Measurements from ENCODE around the gene PRSS1. TPM values are rescaled to one million over a fixed set of nuclear protein-coding genes. Genes with fewer than 3 reads are reported as not detected.

The PRSS1 gene
- total RNA-seq, 1 donor from 2014 or later: 118 TPM

DNA sequence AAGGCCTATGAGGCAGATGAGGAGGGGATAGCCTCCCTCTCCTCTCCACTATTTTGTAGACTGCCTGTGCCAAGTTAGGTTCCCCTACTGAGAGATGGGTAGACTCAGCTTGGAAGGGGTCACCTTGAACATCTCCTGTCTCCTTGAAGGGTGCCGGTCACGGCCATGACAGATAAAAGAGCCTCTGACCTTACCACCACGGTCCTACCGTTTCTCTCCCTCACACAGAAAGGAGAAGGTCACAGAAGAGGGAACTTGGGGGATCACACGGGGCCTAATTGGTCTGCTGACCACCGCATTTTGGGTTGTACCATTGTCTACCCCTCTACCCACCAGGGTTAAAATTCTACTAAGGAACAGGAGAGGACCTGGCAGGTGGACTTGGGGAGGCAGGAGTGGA, 38.5 kb downstream of the PRSS1 start:
- Mint-ChIP-seq H3K4me3 (no peak overlapping the region), H3K27ac (no peak overlapping the region), H3K9me3 (no peaks in the 10 kb centered on the region), H3K36me3 (no peaks in the 10 kb centered on the region), H3K4me1 (ENCODE audit: unreplicated experiment) (peaks cover 6% of the 10 kb centered on the region), H3K27me3 (peaks cover 43% of the 10 kb centered on the region)
- TF ChIP-seq, protein P1, sequence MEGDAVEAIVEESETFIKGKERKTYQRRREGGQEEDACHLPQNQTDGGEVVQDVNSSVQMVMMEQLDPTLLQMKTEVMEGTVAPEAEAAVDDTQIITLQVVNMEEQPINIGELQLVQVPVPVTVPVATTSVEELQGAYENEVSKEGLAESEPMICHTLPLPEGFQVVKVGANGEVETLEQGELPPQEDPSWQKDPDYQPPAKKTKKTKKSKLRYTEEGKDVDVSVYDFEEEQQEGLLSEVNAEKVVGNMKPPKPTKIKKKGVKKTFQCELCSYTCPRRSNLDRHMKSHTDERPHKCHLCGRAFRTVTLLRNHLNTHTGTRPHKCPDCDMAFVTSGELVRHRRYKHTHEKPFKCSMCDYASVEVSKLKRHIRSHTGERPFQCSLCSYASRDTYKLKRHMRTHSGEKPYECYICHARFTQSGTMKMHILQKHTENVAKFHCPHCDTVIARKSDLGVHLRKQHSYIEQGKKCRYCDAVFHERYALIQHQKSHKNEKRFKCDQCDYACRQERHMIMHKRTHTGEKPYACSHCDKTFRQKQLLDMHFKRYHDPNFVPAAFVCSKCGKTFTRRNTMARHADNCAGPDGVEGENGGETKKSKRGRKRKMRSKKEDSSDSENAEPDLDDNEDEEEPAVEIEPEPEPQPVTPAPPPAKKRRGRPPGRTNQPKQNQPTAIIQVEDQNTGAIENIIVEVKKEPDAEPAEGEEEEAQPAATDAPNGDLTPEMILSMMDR (conservative IDR thresholded peaks at IDR 0.05): no peak
- no peak for DNase-seq (ENCODE audit: extremely low spot score, unreplicated experiment)

DNA sequence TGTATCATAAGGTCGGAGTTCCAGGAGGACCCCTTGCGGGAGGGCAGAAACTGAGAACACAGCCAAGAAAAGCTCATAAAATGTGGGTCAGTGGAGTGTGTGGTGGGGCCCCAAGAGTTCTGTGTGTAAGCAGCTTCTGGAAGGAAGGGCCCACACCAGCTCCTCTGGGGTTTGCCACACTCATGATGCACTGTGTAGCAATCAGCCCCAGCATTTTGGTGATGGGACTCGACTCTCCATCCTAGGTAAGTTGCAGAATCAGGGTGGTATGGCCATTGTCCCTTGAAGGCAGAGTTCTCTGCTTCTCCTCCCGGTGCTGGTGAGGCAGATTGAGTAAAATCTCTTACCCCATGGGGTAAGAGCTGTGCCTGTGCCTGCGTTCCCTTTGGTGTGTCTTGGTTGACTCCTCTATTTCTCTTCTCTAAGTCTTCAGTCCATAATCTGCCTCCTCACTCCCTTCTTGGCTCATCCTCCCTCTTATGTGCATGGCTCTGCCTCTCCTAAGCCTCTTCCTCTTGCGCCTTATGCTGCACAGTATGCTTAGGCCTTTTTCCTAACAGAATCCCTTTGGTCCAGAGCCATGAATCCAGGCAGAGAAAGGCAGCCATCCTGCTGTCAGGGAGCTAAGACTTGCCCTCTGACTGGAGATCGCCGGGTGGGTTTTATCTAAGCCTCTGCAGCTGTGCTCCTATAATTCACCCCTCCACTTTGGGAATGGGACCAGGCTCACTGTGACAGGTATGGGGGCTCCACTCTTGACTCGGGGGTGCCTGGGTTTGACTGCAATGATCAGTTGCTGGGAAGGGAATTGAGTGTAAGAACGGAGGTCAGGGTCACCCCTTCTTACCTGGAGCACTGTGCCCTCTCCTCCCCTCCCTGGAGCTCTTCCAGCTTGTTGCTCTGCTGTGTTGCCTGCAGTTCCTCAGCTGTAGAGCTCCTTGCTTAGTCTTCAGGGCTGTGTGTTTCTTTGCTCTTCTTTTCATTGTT, 39.3 kb downstream of the PRSS1 start:
- Mint-ChIP-seq H3K27me3 (peaks cover 43% of the 10 kb centered on the region), H3K9me3 (no peaks in the 10 kb centered on the region), H3K27ac (no peak overlapping the region), H3K4me3 (no peak overlapping the region), H3K4me1 (ENCODE audit: unreplicated experiment) (peaks cover under 1% of the 10 kb centered on the region), H3K36me3 (no peaks in the 10 kb centered on the region)
- DNase-seq (ENCODE audit: extremely low spot score, unreplicated experiment): no peak
- TF ChIP-seq, protein P1 (conservative IDR thresholded peaks at IDR 0.05): no peak

DNA sequence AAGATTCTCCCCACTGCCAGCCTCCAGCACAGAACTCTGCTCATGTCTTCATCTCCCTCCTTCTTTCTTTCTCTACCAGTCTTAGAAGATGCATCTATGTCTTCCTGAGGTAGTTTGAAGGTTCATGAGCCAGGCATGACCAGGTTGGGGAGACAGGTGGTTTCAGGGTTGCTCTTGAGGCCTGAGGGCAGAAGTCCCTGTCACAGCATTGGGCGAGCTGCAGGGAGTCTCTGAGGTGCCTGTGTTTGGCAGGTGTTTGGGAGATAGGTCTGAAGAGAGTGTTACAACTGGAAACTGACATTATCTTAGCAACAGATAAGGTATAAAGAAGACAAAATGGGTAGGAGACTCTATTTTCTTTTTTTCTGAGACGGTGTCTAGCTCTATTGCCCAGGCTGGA, 40.2 kb downstream of the PRSS1 start:
- H3K9me3 Mint-ChIP-seq: no peaks in the 10 kb centered on the region
- no peaks in the 10 kb centered on the region for H3K36me3 Mint-ChIP-seq
- no peak for DNase-seq (ENCODE audit: extremely low spot score, unreplicated experiment)
- H3K4me1 Mint-ChIP-seq (ENCODE audit: unreplicated experiment): no peaks in the 10 kb centered on the region
- peaks cover 52% of the 10 kb centered on the region for H3K27me3 Mint-ChIP-seq
- TF ChIP-seq, protein P1 (conservative IDR thresholded peaks at IDR 0.05): no peak
- no peak overlapping the region for H3K27ac Mint-ChIP-seq
- H3K4me3 Mint-ChIP-seq: no peak overlapping the region

DNA sequence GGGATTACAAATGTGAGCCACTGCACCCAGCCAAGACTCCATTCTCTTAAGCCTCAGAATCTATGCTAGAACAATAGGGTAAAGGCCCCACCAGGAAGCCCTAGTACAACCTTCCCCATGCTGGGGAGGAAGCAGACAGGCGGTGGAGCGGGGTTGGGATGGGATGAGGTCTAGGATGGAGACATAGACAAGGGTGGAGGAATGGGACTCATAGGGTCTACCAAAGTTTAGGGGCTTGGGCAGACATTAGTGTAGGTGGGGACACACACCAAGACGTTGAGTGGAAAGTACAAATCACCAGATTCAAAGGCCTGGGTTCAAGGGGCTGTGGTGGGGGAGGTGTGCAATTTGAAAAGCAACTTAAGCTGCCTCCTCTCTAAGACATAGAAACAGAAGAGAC, 40.8 kb downstream of the PRSS1 start:
- Mint-ChIP-seq H3K4me3 (no peak overlapping the region), H3K9me3 (no peaks in the 10 kb centered on the region), H3K27ac (no peak overlapping the region), H3K36me3 (no peaks in the 10 kb centered on the region), H3K27me3 (peaks cover 58% of the 10 kb centered on the region), H3K4me1 (ENCODE audit: unreplicated experiment) (no peaks in the 10 kb centered on the region)
- TF ChIP-seq, protein P1 (conservative IDR thresholded peaks at IDR 0.05): no peak
- no peak for DNase-seq (ENCODE audit: extremely low spot score, unreplicated experiment)

DNA sequence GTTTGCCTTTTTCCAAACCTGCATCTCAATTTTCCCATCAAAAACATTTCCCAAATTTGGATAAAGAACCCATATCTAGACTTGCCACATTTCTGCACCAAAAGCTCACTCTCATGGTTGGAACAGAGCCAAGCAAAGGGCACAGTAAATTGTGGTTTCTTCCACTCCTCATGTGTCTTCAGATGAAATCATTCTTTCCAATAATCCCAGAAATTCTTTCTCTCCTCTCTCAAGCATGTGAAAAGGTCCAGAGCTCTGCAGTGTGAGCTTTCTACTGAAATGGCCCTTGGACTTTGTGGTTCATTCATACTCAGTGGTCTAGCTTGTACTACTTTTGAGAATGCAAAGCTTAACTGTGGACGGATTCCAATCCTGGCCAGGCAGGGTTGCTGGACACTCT, 41.3 kb downstream of the PRSS1 start:
- Mint-ChIP-seq H3K27ac (no peak overlapping the region), H3K4me1 (ENCODE audit: unreplicated experiment) (no peaks in the 10 kb centered on the region), H3K36me3 (no peaks in the 10 kb centered on the region), H3K27me3 (peaks cover 61% of the 10 kb centered on the region), H3K4me3 (no peak overlapping the region), H3K9me3 (no peaks in the 10 kb centered on the region)
- DNase-seq (ENCODE audit: extremely low spot score, unreplicated experiment): no peak
- TF ChIP-seq, protein P1 (conservative IDR thresholded peaks at IDR 0.05): no peak

All from type B pancreatic cell (in vitro differentiated cells).